Activated T-cell treated with anti-CD3 and anti-CD28 coated beads for 4 hours (primary cell): ENCODE measurements around the gene WWC2.

Source experiments
- DNase-seq: peaks from one replicate; pipeline ENCODE4 v3.0.0-alpha.2; 2020

The WWC2 gene

GRCh38 chr4:183362036-183362435, 263.0 kb downstream of the WWC2 start:
- no peak for DNase-seq

- DNase-seq = no peak
These were observed 264.0 kb downstream of the WWC2 start for GRCh38 chr4:183362916-183363542.

GRCh38 chr4:183364025-183364424, 265.0 kb downstream of the WWC2 start:
- DNase-seq = no peak

GRCh38 chr4:183366206-183366835, 267.3 kb downstream of the WWC2 start:
- no peak for DNase-seq

GRCh38 chr4:183369073-183369472, 270.0 kb downstream of the WWC2 start:
- no peak for DNase-seq
